K562 (cell line): Measurements from ENCODE around the gene RSPH9. TPM values are rescaled to one million over a fixed set of nuclear protein-coding genes. Genes with fewer than 3 reads are reported as not detected.

Experiments
- ARNT ChIP-seq, 2 experiments: fragments of 450-650 bp; IDR thresholded peaks; 2 replicates each; pipeline ENCODE4 v1.6.1; 2016; ENCODE audit warnings: mild to moderate bottlenecking in 1 of 2
- CHCHD3 ChIP-seq: fragments of 250-450 bp; sonication (Bioruptor Pico); IDR thresholded peaks from 2 replicates; pipeline ENCODE4 v2.1.2; 2022; ENCODE audit warnings: mild to moderate bottlenecking
- FUS ChIP-seq: fragments of 200-400 bp; formaldehyde crosslinking; optimal IDR thresholded peaks from 2 replicates; pipeline ENCODE3; 2017; ENCODE audit warnings: low read depth, low read length
- SAFB2 ChIP-seq: fragments of 200-400 bp; formaldehyde crosslinking; IDR thresholded peaks from 2 replicates; pipeline ENCODE4 v1.6.1; 2018; ENCODE audit warnings: borderline replicate concordance, low read length, low read depth, moderate library complexity; ENCODE audit not compliant: severe bottlenecking
- TFAM ChIP-seq: fragments of 250-450 bp; sonication (Bioruptor Pico); conservative IDR thresholded peaks from 2 replicates; pipeline ENCODE4 v1.5.0; 2021; ENCODE audit warnings: mild to moderate bottlenecking, moderate library complexity
- ZC3H11A ChIP-seq: IDR thresholded peaks from 2 replicates; pipeline ENCODE4 v1.6.1; 2012; ENCODE audit warnings: low read depth, low read length, improper control_type of control experiment
- ZNF184 ChIP-seq: sonication (generic); formaldehyde crosslinking; IDR thresholded peaks from 2 replicates; pipeline ENCODE4 v1.5.0; 2020; ENCODE audit warnings: missing genetic modification reagents
- ZNF75A ChIP-seq: fragments of 450-650 bp; formaldehyde crosslinking; IDR thresholded peaks from 2 replicates; pipeline ENCODE4 v1.4.0; 2020; ENCODE audit warnings: mild to moderate bottlenecking
- polyA plus RNA-seq, 8 experiments: library from polyadenylated mRNA; depleted of rRNA in 4 of 8; stranded (reverse) in 5 of 8; unstranded in 3 of 8; fragments of >200 nt; fragmentation: Nextera tagmentation in 2 of 8; fragmentation: Illumina TruSeq in 1 of 8; extraction: Ambion mirVana in 2 of 8; extraction: Trizol in 1 of 8; gene quantifications; 2 replicates each; pipeline versions ENCODE4 v1.2.1 to v1.2.3, GENCODE V29; 2011 to 2014; ENCODE audit warnings: inconsistent platforms in 1 of 8, missing spikeins in 1 of 8
- total RNA-seq, 7 experiments: library from RNA; depleted of rRNA in 6 of 7; stranded (reverse); fragments of >200 nt in 6 of 7; fragmentation: Illumina TruSeq in 2 of 7; extraction: Trizol in 2 of 7; gene quantifications; 2 replicates each; pipeline versions ENCODE4 v1.2.1 to v1.2.3, GENCODE V29; 2011 to 2021; ENCODE audit warnings: low replicate concordance in 1 of 7
- TF ChIP-seq, protein P1 (sequence below), 2 experiments: fragments of 450-650 bp; formaldehyde crosslinking in 1 of 2; IDR thresholded peaks; 2 replicates each; pipeline versions ENCODE4 v1.4.0 to v1.6.1; 2014 to 2020; ENCODE audit warnings: mild to moderate bottlenecking in 2 of 2, borderline replicate concordance in 1 of 2, low read depth in 1 of 2
- TF ChIP-seq, protein P2 (sequence below): fragments of 250-450 bp; sonication (Bioruptor Pico); IDR thresholded peaks from 2 replicates; pipeline ENCODE4 v1.8.0; 2021; ENCODE audit warnings: moderate library complexity, mild to moderate bottlenecking, inconsistent platforms
- TF ChIP-seq, protein P3 (sequence below): IDR thresholded peaks from 2 replicates; pipeline ENCODE4 v1.6.1; 2011; ENCODE audit not compliant: insufficient read length; ENCODE audit errors: extremely low read depth
- TF ChIP-seq, protein P4 (sequence below): fragments of 450-650 bp; formaldehyde crosslinking; IDR thresholded peaks from 2 replicates; pipeline ENCODE4 v1.4.0; 2022; ENCODE audit warnings: missing genetic modification characterization
- TF ChIP-seq, protein P5 (sequence below): sonication (generic); formaldehyde crosslinking; IDR thresholded peaks from 2 replicates; pipeline ENCODE4 v1.8.0; 2022; ENCODE audit warnings: missing genetic modification reagents, mild to moderate bottlenecking, borderline replicate concordance

Gene RSPH9
- total and polyA plus RNA-seq, 9 of the 15 experiments (the other 6 are each of a cell fraction or from before 2014, with no cell fraction given) = 0.05 to 0.60 (median 0.39) TPM; not detected in 6

DNA sequence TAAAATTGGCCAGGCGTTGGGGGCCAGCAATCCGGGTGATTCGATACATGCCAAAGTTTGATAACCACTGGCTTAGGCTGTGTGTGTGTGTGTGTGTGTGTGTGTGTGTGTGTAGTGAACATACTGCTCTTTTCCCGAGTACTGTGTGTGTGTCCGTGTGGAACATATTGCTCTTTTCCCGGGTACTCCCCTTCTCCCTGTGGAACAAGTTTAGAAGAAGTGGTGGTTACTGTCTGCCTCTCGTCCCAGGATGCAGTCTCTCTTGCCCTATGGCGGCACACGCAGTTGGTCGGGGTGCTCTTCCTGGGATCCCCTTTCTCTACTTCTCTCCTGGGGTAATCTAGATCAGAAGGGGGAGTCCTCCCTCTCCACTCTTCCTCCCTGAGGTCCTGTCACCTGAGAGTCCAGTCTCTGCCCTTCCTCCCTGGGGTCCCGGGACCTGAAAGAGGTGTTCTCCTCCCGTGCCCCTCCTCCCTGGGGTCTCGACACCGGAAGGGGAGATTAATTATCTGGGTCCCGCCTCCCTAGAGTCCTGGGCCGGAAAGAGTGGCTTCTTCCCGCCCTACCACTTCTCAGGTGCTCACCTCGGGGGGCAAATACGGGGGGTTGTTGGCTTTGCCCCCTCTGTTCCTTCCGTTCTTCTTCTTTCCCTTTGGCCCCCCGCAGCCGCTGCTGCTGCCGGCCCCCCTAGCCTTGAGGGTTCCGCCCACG is 16.3 kb upstream of the RSPH9 start (continued):
- TF ChIP-seq, protein P1, sequence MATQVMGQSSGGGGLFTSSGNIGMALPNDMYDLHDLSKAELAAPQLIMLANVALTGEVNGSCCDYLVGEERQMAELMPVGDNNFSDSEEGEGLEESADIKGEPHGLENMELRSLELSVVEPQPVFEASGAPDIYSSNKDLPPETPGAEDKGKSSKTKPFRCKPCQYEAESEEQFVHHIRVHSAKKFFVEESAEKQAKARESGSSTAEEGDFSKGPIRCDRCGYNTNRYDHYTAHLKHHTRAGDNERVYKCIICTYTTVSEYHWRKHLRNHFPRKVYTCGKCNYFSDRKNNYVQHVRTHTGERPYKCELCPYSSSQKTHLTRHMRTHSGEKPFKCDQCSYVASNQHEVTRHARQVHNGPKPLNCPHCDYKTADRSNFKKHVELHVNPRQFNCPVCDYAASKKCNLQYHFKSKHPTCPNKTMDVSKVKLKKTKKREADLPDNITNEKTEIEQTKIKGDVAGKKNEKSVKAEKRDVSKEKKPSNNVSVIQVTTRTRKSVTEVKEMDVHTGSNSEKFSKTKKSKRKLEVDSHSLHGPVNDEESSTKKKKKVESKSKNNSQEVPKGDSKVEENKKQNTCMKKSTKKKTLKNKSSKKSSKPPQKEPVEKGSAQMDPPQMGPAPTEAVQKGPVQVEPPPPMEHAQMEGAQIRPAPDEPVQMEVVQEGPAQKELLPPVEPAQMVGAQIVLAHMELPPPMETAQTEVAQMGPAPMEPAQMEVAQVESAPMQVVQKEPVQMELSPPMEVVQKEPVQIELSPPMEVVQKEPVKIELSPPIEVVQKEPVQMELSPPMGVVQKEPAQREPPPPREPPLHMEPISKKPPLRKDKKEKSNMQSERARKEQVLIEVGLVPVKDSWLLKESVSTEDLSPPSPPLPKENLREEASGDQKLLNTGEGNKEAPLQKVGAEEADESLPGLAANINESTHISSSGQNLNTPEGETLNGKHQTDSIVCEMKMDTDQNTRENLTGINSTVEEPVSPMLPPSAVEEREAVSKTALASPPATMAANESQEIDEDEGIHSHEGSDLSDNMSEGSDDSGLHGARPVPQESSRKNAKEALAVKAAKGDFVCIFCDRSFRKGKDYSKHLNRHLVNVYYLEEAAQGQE (IDR thresholded peaks at IDR 0.05; ENCODE audit: borderline replicate concordance) = no peak
- TF ChIP-seq, protein P1 (CRISPR knock-in tag; IDR thresholded peaks at IDR 0.05; ENCODE audit: low read depth) = peak; percentile 54
- TF ChIP-seq CHCHD3 (CRISPR knock-in tag) (no peak), ZNF184 (CRISPR knock-in tag) (no peak), SAFB2 (no peak), ZC3H11A (no peak; the same call in 1 of the 2 replicates), ARNT (IDR thresholded peaks at IDR 0.05) (peak in 1 of 2 experiments; percentile 57; a peak in 3 of 4 replicates), ZNF75A (CRISPR knock-in tag) (no peak), TFAM (CRISPR knock-in tag) (no peak), FUS (no peak)
- TF ChIP-seq, protein P2, sequence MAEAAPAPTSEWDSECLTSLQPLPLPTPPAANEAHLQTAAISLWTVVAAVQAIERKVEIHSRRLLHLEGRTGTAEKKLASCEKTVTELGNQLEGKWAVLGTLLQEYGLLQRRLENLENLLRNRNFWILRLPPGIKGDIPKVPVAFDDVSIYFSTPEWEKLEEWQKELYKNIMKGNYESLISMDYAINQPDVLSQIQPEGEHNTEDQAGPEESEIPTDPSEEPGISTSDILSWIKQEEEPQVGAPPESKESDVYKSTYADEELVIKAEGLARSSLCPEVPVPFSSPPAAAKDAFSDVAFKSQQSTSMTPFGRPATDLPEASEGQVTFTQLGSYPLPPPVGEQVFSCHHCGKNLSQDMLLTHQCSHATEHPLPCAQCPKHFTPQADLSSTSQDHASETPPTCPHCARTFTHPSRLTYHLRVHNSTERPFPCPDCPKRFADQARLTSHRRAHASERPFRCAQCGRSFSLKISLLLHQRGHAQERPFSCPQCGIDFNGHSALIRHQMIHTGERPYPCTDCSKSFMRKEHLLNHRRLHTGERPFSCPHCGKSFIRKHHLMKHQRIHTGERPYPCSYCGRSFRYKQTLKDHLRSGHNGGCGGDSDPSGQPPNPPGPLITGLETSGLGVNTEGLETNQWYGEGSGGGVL = no peak
- TF ChIP-seq, protein P3, sequence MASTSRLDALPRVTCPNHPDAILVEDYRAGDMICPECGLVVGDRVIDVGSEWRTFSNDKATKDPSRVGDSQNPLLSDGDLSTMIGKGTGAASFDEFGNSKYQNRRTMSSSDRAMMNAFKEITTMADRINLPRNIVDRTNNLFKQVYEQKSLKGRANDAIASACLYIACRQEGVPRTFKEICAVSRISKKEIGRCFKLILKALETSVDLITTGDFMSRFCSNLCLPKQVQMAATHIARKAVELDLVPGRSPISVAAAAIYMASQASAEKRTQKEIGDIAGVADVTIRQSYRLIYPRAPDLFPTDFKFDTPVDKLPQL = no peak
- TF ChIP-seq, protein P4, sequence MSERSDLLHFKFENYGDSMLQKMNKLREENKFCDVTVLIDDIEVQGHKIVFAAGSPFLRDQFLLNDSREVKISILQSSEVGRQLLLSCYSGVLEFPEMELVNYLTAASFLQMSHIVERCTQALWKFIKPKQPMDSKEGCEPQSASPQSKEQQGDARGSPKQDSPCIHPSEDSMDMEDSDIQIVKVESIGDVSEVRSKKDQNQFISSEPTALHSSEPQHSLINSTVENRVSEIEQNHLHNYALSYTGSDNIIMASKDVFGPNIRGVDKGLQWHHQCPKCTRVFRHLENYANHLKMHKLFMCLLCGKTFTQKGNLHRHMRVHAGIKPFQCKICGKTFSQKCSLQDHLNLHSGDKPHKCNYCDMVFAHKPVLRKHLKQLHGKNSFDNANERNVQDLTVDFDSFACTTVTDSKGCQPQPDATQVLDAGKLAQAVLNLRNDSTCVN (CRISPR knock-in tag) = peak; percentile 95
- TF ChIP-seq, protein P5, sequence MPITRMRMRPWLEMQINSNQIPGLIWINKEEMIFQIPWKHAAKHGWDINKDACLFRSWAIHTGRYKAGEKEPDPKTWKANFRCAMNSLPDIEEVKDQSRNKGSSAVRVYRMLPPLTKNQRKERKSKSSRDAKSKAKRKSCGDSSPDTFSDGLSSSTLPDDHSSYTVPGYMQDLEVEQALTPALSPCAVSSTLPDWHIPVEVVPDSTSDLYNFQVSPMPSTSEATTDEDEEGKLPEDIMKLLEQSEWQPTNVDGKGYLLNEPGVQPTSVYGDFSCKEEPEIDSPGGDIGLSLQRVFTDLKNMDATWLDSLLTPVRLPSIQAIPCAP (CRISPR knock-in tag) = no peak
